ENCODE measurements around the gene PRM2.
"Not testable (repeated sequence)": the region's sequence is repeated elsewhere in the genome, so short reads cannot be mapped to it uniquely, and the experiment has no call there.

PRM2 gene

DNA sequence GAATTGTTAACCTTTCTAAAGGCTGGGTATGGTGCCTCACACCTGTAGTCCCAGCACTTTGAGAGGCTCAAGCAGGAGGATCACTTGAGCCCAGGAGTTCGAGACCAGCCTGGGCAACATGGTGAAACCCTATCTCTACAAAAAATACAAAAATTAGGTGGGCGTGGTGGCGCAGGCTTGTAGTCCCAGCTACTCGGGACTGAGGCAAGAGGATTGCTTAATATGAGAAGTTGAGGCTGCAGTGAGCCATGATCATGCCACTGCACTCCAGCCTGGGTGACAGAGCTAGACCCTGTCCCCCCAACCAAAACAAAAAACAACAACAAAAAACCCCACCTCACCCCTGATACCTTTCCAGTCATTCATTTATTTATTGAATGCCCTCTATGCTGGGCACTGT lies 13.4 kb upstream of the PRM2 start:
- not testable (repeated sequence) for DNase-seq (ENCODE audit: low spot score)

DNA sequence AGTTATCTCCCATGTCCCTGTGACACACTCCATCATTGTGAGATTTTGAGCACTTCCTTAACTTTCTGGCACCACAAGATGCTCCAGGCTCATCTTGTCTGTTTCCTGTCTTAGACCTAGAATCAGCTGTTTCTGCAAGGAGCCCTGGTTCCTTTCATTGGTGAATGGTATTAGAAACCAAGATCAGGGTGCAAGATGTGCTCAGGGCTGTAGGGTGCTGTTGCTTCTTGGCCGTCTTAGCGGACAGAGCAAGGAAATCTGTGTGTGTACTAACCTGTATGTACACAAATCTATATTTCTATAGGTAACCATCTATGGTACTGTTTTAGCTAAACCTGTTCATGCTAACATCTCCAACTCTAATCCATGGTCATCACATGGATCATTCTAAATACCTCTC lies 12.9 kb upstream of the PRM2 start:
- no peak for DNase-seq (ENCODE audit: low spot score)

DNA sequence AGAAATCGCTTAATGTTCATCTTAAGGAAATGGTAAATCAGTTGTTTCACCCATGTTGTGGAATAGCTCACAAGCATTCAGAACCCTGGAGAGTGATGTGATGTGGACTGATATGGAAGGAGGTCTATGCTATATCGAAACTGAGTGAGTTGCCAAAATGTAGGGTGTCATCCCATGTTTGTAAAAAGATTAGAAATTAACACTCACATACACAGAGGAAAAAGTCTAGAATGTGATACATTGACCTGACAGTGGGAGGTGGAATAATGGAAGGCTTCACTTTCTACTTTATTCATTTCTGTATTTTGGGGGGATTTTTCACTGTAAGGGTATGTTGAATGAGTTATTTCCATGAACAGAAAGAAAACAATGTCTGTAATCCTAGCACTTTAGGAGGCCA lies 9.6 kb upstream of the PRM2 start:
- no peak for DNase-seq (ENCODE audit: low spot score)

DNA sequence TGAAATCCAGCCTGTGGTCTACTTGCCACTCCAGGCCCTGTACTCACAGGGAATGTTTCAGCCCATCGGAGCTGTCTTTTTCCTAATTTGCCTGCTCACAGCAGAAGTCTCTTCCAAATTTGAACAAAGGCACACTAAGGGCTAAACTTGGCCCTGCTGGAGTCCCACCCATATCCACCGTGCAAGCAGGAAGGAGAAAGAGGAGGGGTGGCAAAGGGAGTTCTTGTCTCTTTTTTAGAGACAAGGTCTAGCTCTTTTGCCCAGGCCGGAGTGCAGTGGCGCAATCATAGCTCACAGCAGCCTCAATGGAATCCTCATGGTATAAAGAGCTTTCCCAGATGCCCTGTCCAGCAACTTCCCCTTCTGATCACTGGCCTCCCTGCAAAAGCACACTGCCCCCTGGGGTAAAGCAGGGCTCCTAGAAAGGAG lies 7.6 kb upstream of the PRM2 start:
- no peak for DNase-seq (ENCODE audit: low spot score)

DNA sequence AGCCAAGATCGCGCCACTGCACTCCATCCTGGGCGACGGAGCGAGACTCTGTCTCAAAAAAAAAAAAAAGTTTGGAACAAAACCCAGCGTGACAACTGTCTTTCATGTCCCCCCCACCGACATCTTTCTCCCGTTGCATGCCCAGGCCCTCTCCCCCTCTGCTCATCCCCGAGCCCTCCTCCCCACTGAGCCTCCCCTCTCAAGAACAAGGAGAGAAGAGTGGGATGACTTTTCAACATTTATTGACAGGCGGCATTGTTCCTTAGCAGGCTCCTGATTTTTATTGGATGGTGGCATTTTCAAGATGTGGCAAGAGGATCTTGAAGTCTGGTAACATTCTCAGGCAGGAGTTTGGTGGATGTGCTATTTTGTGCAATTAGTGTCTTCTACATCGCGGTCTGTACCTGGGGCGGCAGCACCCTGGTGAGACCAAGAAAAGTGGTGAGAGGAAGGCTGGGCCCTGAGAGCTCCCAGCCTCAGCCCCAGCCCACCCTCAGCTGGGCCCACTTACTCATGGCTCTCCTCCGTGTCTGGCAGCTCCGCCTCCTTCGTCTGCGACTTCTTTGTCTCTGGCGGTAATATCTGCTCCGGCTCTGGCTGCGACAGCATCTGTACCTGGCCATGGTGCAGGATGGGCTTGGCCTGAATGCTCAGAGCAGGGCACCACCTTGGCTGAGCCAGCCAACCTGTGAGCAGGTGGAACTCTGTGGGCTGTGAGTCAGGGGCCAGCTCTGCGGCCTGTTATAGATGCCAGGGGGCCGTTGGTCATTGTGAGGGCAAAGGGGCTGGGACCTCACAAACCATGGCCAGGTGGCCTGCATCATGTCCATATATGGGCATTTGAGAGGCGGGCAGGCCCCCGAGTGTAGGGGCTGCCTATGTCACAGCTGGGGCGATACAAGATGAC lies 4.6 kb upstream of the PRM2 start, which contains the start of gene PRM1:
PRM1 (minus strand) TSS at position 715 of the 907 bp plus-strand sequence; CDS start at position 623, 92 bp downstream.
- no peak for DNase-seq (ENCODE audit: low spot score)

DNA sequence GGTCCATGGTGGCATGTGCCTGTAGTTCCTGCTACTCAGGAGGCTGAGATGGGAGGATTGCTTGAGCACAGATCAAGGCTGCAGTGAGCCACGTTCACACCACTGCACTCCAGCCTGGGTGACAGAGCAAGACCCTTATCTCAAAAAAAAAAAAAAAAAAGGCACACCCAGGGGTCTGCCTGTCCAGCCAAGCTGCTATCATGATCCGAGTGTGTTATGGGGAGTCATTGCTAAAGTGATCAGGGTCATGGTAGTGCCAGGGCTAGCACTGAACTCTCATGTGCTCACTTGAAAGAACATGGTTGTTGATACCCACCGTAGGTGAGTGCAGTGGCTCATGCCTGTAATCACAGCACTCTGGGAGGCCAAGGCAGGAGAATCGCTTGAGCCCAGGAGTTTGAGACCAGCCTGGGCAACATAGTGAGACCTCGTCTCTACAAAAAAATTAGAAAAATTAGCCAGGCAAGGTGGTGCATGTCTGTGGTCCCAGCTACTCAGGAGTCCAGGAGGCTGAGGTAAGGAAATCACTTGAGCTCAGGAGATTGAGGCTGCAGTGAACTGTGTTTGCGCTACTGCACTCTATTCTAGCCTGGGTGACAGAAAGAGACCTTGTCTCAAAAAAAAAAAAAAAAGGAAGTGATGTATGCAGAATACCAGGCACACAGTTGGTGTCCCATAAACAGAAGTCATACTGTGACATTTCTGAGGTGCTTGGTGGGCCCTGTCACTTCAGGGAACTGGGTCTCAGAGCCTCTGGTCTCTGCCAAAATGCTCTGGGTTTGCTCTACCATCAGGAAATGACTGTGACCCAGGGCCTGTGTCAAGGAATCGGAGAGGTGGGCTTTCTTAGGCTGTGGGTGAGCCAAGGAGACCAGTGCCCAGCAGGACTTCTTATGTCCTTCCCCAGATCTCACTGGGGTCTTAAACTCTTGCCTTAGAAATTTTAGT lies 2.7 kb upstream of the PRM2 start:
- no peak for DNase-seq (ENCODE audit: low spot score)

DNA sequence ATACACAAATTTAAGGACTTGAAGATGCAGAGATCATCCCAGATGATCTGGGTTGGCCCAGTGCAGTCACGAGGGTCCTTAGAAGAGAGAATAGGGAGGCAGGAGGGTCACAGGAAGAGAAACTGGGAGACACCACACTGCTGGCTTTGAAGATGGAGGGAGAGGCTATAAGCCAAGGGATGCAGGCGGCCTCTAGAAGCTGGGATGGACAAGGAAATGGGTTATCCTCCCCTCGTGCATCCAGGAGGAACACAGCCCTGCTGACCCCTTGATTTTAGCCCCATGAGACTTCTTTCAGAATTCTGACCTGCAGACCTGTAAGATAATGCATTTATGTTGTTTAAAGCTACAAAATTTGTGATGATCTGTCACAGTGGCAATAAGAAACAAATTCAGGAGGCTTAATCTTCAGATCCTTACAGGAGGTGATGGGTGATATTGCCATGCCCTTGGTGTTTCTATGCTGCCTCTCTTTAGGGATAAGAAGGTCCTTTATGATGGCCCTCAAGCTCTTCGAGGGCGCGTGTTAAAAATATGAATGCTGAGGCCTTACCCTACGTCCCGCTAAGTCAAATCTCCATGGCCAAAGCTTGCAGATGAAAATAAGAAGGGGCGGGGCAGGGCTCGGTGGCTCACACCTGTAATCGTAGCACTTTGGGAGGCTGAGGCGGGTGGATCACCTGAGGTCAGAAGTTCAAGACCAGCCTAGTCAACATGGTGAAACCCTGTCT lies 1.5 kb upstream of the PRM2 start:
- no peak for DNase-seq (ENCODE audit: low spot score)

DNA sequence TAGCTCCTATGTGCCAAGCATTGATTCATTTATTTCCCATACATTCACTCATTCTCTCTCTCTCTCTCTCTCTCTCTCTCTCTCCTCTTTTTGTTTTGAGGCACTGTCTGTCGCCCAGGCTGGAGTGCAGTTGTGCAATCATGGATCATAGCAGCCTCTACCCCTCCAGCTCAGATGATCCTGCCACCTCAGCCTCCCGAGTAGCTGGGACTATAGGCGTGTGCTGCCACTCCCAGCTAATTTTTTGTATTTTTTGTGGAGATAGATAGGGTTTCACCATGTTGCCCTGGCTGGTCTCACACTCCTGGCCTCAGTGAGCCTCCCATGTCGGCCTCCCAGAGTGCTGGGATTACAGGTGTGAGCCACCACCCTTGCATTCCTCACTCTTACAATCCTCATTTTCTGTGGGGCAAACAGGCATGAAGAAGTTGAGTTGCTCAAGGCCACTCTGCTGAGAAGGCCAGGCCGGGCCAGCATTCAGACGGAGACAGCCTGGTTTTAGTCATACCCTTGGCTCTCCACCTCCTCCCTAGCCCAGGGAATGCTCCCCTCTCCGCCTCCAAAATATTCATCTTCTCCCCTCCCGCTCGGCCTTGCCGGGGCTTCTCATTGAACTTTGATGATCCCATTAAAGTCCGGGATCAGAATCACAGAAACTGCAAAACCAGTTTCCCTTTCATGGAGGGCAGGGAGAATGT lies 765 bp upstream of the PRM2 start:
- DNase-seq (ENCODE audit: low spot score): no peak

DNA sequence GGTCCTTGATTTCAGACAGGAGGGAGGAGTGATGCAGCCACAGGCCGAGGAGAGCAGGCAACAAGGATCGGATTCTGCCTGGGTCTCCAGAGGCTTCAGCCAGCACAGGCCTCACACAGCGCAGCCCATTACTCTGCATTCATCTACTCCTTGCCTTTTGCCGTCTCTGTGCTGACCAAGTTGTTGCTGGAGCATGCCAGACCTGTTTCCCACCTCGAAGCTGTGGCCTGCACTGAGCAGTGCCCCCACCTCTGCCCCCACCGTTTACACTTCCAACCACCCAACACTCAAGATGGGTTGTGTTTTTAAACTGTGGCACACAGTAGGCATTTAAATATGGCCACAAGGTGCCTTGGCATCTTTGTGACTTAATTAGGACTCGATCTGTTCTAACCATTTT lies 1.3 kb downstream of the PRM2 start:
- DNase-seq (ENCODE audit: low spot score): no peak

DNA sequence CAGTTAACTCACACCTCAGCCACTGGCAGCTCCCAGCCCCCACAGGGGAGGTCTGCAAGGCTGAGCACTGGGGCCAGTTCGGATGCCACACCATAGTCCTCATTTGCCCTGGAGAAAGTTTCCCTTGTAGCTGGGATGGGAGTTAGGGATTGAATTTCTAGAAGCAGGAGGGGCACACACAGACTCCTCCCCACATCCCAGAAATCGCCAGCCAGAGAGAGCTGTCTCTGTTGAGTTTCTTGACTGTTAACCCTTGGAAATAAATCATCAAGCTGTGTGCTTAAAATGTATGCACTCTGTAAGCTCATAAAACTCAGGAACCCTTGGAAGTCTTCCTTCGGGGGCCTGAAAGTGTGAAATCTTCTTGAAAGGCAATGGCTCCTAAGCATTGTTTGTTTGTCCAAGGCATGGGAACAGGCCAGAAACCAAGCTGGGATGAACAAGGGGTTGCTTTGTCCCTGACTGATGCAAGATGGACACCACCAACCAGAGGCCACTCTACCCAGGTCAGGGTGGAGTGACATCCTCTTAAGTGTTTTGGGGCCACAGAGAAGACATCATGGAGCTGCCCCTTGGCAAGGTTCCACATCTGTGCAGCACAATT lies 2.5 kb downstream of the PRM2 start:
- no peak for DNase-seq (ENCODE audit: low spot score)

DNA sequence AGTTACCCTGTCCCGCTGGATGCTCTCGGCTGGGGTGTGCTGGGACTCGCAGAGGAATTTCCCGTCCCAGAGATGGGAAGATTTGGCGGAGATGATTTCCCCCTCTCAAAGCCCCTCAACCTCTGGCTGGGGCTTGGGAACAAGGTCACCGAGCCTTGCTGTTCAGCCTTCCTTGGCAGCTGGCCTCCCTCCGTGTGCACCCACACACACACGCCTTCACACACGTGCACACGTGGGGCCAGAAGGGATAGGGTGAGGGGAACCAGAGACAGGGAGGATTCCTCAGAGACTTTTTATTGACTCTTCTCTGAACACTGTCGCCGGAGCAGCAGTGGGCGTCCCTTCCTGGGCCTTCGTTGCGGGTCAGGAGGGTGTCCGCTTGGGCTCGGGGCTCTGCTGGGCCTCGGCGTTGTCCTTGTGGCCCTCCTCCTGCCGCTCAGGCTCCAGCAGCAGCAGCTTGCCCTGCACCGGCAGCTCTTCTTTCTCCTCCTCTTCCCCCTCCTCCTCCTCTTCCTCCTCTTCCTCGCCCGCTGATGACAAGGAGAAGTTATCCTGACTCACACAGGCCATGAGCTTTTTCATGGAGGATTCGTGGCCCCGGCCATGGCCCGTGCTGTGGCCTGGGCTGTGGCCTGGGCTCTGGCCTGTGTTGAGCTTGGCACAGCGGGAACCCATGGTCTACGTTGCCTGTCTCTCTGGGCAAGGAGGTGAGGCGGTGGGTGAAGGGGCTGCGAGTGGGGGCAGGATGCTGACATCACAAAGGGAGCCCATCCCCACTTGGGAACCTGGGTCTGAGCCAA lies 3.2 kb downstream of the PRM2 start, which contains the start of gene PRM3:
PRM3 (minus strand) TSS at position 709 of the 800 bp plus-strand sequence; CDS start at position 675, 34 bp downstream.
- no peak for DNase-seq (ENCODE audit: low spot score)

DNA sequence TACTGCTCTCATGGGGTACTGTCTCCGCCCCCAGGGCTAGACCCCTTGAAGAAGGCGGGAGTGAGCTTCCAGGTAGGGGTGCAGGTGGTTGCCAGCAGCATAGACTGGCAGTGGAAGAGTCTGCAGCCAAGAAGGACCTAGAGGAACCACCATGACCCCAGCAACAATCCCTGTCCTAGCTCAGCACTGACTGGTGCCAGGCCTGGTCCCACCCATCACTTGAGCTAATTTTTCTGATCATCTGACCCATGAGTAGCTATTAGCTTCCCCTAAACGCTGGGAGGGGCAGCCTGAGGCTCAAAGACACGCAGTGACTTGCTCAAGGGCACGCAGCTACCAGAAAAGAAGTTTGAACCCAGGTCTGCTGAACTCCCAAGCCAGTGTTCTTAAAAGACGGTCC lies 3.8 kb downstream of the PRM2 start:
- no peak for DNase-seq (ENCODE audit: low spot score)

DNA sequence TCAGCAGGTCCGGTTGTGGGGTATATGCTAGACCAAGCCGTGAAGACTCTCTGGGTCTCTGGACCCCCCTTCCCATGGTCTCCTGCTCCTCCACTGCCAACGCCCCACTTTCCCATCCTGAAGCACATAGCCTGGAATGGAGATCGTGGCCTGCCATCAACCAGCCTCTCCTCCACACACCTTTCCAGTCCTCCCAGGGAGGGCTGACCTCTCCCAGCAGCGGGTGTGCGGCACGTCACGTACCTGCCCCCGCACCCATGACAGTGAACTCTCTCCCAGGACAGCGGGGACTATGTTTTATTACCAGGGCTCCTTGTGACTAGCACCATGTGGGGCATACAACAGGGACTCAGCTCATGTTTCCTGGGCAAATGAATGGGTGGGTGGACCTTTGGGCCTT lies 4.7 kb downstream of the PRM2 start:
- no peak for DNase-seq (ENCODE audit: low spot score)

DNA sequence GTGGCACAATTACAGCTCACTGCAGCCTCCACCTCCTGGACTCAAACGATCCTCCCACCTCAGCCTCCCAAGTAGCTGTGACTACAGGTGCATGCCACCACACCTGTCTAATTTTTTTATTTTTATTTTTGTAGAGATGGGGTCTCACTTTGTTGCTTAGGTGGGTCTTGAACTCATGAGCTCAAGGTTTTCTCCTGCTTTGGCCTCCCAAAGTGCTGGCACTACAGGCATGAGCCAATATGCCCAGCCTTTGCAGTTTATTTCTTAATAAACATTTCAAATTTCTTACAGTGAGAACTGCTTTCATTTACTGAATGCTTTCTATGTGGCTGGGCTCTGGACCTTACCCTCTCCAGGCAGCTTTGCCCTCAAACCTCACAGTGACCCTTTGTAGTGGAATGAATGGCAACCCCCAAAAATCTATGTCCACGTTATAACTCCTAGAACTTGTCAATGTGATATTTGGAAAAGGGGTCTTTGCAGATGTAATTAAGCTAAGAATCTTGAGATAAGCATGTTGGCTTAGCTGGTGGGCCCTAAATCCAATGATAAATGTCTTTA lies 5.6 kb downstream of the PRM2 start:
- no peak for DNase-seq (ENCODE audit: low spot score)

DNA sequence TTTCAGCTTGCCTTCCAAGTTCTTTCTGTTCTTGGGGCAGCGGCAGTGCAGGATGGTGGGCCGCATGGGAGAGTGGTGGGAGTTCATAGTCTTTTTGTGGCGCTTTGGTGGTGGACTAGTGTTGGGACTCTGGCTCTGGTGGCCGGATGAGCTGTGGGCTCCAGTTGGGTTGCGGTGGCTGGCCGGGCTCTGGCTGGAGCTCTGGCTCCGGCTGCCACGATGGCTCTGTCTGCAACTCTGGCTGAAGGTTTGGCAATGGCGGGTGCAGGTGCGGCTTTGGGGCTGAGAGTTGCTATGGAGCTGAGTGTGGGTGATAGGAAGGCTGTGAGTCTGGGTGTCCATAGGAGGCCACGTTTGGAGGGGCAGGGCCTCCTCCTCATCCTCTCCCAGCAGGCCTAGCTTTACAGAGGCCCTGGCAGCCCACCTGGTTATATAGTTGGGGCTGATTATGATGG lies 7.3 kb downstream of the PRM2 start, which contains the start of gene TNP2:
TNP2 (minus strand) TSS at position 405 of the 455 bp plus-strand sequence; CDS start at position 342, 63 bp downstream.
- no peak for DNase-seq (ENCODE audit: low spot score)

DNA sequence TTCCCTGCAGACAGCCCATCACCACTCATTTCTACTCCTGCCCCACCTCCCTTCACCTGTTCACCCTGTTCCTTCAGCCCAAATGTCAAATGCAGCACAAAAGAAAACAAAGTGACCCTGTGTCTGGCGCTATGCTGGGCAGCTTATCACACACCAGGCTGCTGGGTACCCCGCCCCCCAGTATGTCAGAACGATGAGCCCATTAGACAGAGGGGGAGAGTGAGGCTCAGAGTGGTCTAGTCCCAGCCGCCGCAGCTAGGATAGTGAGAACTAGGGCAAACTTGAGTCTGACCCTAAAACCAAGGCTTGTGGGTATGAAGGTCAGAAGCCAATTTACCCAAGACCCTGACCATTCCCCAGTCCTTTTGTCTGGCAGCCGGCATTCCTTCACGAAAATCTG lies 11.2 kb downstream of the PRM2 start:
- no peak for DNase-seq (ENCODE audit: low spot score)

DNA sequence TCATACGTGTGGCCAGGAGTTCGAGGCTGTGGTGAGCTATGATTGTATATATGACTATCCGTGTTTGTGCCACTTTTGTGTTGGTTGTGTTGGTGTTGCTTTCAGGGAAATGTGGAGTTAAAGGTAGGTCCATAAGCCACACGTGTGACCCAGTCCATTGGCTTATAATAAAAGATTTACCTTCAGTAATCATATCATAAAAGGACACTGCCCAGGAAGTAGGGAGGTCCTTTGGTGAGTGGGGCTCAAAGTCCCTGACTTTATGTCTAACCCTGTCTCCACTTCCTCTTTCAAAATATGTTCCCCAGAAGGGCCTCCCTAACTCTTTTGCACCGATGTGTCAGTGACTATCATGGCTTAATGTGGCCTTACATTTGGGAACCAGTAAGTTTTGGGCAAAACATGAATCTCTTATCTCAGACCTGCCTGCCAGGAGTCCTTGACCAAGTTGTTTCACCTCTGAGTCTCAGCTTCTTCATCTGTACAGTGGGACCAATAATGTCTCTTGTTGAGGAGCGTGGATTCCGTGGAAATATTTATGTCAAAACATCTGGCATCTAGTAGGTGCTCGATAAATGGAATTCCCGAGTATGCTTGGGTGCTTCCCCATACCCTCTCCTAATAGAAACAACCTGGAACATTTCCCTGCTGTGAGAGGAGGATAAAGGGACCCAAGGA lies 12.0 kb downstream of the PRM2 start:
- no peak for DNase-seq (ENCODE audit: low spot score)

DNA sequence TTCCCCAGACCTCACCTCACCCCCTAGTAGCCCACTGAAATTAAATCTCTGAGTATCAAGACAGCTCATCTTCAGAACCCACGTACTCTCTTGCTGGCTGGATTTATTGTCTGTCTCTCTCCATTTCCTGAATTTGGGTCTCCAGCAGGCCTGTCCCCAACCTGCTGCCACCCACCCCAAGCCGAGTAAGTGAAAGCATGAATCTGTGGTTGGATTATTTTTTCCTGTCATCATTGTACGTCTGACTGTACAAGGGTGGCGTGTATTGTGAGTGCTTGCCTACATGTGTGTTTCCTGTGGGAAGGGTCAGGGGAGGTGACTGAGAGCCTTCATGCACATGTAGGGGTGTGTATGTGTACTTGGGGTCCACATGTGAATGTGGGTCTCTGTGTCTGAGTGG lies 12.5 kb downstream of the PRM2 start:
- peak; percentile 77 for DNase-seq (ENCODE audit: low spot score)

DNA sequence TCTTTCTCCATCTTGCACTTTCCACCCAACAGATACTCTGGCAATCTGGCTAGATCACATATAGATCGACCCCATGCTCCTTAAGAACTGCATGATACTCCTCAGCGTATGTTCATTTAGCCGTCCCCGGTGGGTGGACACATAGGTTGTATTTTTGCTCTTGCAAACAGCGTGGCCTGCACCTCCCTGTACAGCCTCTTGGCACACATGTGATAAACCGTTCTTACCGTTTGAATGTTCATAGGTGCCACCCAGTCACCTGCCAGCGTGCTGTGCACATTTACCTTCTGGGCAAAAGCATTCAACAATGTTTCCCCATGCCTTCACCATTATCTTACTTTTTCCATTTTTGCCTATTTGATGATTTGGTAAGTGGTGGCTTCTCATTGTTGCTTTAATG lies 13.4 kb downstream of the PRM2 start:
- no peak for DNase-seq (ENCODE audit: low spot score)
